HepG2 (cell line): Measurements from ENCODE around the gene TSNAXIP1. TPM values are rescaled to one million over a fixed set of nuclear protein-coding genes. Genes with fewer than 3 reads are reported as not detected.

Experiments used
- ADNP ChIP-seq: sonication (generic); formaldehyde crosslinking; IDR thresholded peaks from 2 replicates; pipeline ENCODE4 v1.4.0; 2020; ENCODE audit warnings: missing genetic modification reagents
- CTCF ChIP-seq: sonication (generic); formaldehyde crosslinking; IDR thresholded peaks from 2 replicates; pipeline ENCODE4 v1.5.0; 2020; ENCODE audit warnings: mild to moderate bottlenecking, missing genetic modification reagents, moderate library complexity
- GATAD1 ChIP-seq: IDR thresholded peaks from 2 replicates; pipeline ENCODE4 v1.6.1; 2016; ENCODE audit warnings: missing genetic modification reagents, missing compliant biosample characterization
- JUNB ChIP-seq: sonication (generic); formaldehyde crosslinking; IDR thresholded peaks from 2 replicates; pipeline ENCODE4 v1.8.0; 2022; ENCODE audit warnings: missing genetic modification reagents, mild to moderate bottlenecking, borderline replicate concordance
- NCOA5 ChIP-seq: sonication (generic); formaldehyde crosslinking; IDR thresholded peaks from 2 replicates; pipeline ENCODE4 v1.4.0; 2020; ENCODE audit warnings: missing genetic modification reagents
- SOX13 ChIP-seq, 3 experiments: fragments of 450-650 bp in 1 of 3; sonication (generic) in 1 of 3; formaldehyde crosslinking in 1 of 3; IDR thresholded peaks in 2 of 3; conservative IDR thresholded peaks in 1 of 3; 2 replicates each; pipeline versions ENCODE4 v1.5.0 to v1.6.1; 2016 to 2020; ENCODE audit warnings: antibody characterized with exemption in 1 of 3, mild to moderate bottlenecking in 1 of 3, missing compliant biosample characterization in 1 of 3, missing genetic modification reagents in 1 of 3, moderate library complexity in 1 of 3
- STAG1 ChIP-seq: sonication (generic); formaldehyde crosslinking; IDR thresholded peaks from 2 replicates; pipeline ENCODE4 v1.4.0; 2020; ENCODE audit warnings: missing genetic modification reagents
- TARDBP ChIP-seq: sonication (generic); formaldehyde crosslinking; IDR thresholded peaks from 2 replicates; pipeline ENCODE4 v1.8.0; 2022; ENCODE audit warnings: mild to moderate bottlenecking, missing genetic modification reagents
- TFDP2 ChIP-seq: sonication (generic); formaldehyde crosslinking; IDR thresholded peaks from 2 replicates; pipeline ENCODE4 v1.4.0; 2020; ENCODE audit warnings: missing genetic modification reagents
- XBP1 ChIP-seq: sonication (generic); formaldehyde crosslinking; IDR thresholded peaks from 2 replicates; pipeline ENCODE4 v1.5.0; 2020; ENCODE audit warnings: missing genetic modification reagents
- ZBTB33 ChIP-seq: sonication (generic); formaldehyde crosslinking; IDR thresholded peaks from 2 replicates; pipeline ENCODE4 v1.4.0; 2020; ENCODE audit warnings: missing genetic modification reagents
- ZNF224 ChIP-seq: sonication (generic); formaldehyde crosslinking; IDR thresholded peaks from 2 replicates; pipeline ENCODE4 v1.5.0; 2020; ENCODE audit warnings: mild to moderate bottlenecking, missing genetic modification reagents
- ZNF256 ChIP-seq: sonication (generic); formaldehyde crosslinking; conservative IDR thresholded peaks from 2 replicates; pipeline ENCODE4 v1.4.0; 2020; ENCODE audit warnings: missing genetic modification reagents
- ZNF326 ChIP-seq: sonication (generic); formaldehyde crosslinking; IDR thresholded peaks from 2 replicates; pipeline ENCODE4 v1.4.0; 2020; ENCODE audit warnings: missing genetic modification reagents, borderline replicate concordance
- ZNF687 ChIP-seq: sonication (generic); formaldehyde crosslinking; IDR thresholded peaks from 2 replicates; pipeline ENCODE4 v1.5.1; 2020; ENCODE audit warnings: mild to moderate bottlenecking, missing genetic modification reagents, moderate library complexity
- ZNF768 ChIP-seq: sonication (generic); formaldehyde crosslinking; IDR thresholded peaks from 2 replicates; pipeline ENCODE4 v1.4.0; 2020; ENCODE audit warnings: missing genetic modification reagents
- ZSCAN25 ChIP-seq: sonication (generic); formaldehyde crosslinking; IDR thresholded peaks from 2 replicates; pipeline ENCODE4 v1.8.0; 2022; ENCODE audit warnings: mild to moderate bottlenecking, missing genetic modification reagents
- polyA plus RNA-seq, 8 experiments: library from polyadenylated mRNA; depleted of rRNA in 3 of 8; stranded (reverse) in 7 of 8; unstranded in 1 of 8; fragments of >200 nt; fragmentation: Illumina TruSeq in 4 of 8; extraction: Trizol in 4 of 8; gene quantifications; 2 replicates each; pipeline versions ENCODE4 v1.2.1 to v1.2.3, GENCODE V29; 2011 to 2016; ENCODE audit warnings: low read depth in 4 of 8, missing spikeins in 1 of 8, mixed read lengths in 1 of 8; ENCODE audit not compliant: insufficient read depth in 1 of 8
- total RNA-seq, 5 experiments: library from RNA; depleted of rRNA; stranded (reverse); fragments of >200 nt; fragmentation: Illumina TruSeq; extraction: Trizol; gene quantifications; 2 replicates each; pipeline ENCODE4 v1.2.3, GENCODE V29; 2016; ENCODE audit warnings: low read depth in 1 of 5

The TSNAXIP1 gene
- total and polyA plus RNA-seq, 2 of the 13 experiments (the other 11 are each of a cell fraction or from before 2014, with no cell fraction given): 0.37 to 0.86 TPM

GRCh38 chr16:67873435-67874370 lies 67.0 kb downstream of the TSNAXIP1 start (continued):
- no peak for TF ChIP-seq CTCF (CRISPR knock-in tag)
- no peak for TF ChIP-seq ZNF768 (CRISPR knock-in tag)
- no peak for TF ChIP-seq ZNF326 (CRISPR knock-in tag)
- 0 out of 2 replicates have a peak, but pooled peaks have one; percentile 17 for TF ChIP-seq ZNF224 (CRISPR knock-in tag)
- no peak for TF ChIP-seq ZNF687 (CRISPR knock-in tag)
- no peak for TF ChIP-seq GATAD1 (CRISPR knock-in tag)
- no peak for TF ChIP-seq TFDP2
- TF ChIP-seq XBP1: no peak
- TF ChIP-seq SOX13 (IDR thresholded peaks at IDR 0.05): no peak
- no peak for TF ChIP-seq SOX13 (CRISPR knock-in tag; conservative IDR thresholded peaks at IDR 0.05 in 1 of 2, IDR thresholded peaks at IDR 0.05 in 1 of 2)
- no peak for TF ChIP-seq STAG1 (CRISPR knock-in tag)
- TF ChIP-seq JUNB: no peak
- no peak for TF ChIP-seq ZSCAN25 (CRISPR knock-in tag)
- TF ChIP-seq ZBTB33 (CRISPR knock-in tag): no peak
- TF ChIP-seq TARDBP (CRISPR knock-in tag): no peak
- 0 out of 2 replicates have a peak, but pooled peaks have one; percentile 4 for TF ChIP-seq ZNF256 (CRISPR knock-in tag)
- 0 out of 2 replicates have a peak, but pooled peaks have one; percentile 40 for TF ChIP-seq NCOA5 (CRISPR knock-in tag)
- no peak for TF ChIP-seq ADNP (CRISPR knock-in tag)
